B cell (primary cell): Measurements from ENCODE around the gene VWA3A. TPM values are rescaled to one million over a fixed set of nuclear protein-coding genes. Genes with fewer than 3 reads are reported as not detected.

ENCODE experiments used
- ATAC-seq: fragments of 200-7000 bp; cut with Tn5 transposase; one replicate; pipeline ENCODE4 v1.10.0; 2021; ENCODE audit warnings: low read depth, mild to moderate bottlenecking, moderate number of reproducible peaks, moderate library complexity
- CTCF ChIA-PET: fragments of 350-600 bp; sonication (Branson Sonifier 250); formaldehyde crosslinking; loops from one replicate; lab custom pipeline; 2021; ENCODE audit warnings: antibody characterized with exemption, inconsistent platforms; lab: Charles Lee
- POLR2A ChIA-PET: fragments of 350-600 bp; sonication (Branson Sonifier 250); formaldehyde crosslinking; loops from one replicate; lab custom pipeline; 2021; ENCODE audit warnings: antibody characterized with exemption; lab: Charles Lee
- DNase-seq: peaks from one replicate; pipeline ENCODE4 v3.0.0; 2013
- H2AFZ ChIP-seq: 2 replicates; pipeline ENCODE4 v1.6.1; 2012; ENCODE audit warnings: mild to moderate bottlenecking, low read depth, low read length; ENCODE audit not compliant: insufficient read depth, poor library complexity, severe bottlenecking
- H3K27ac ChIP-seq, 2 donors: 1 replicate in 1 of 2; 2 replicates in 1 of 2; pipeline ENCODE4 v1.5.1; 2012 to 2013; ENCODE audit warnings: low read length in 2 of 2, mild to moderate bottlenecking in 2 of 2, moderate library complexity in 1 of 2
- H3K27me3 ChIP-seq, 4 experiments: fragments of 200-600 bp in 1 of 4; sonication (generic) in 1 of 4; replicated peaks in 1 of 4; 1 replicate in 2 of 4; 2 replicates in 2 of 4; pipeline versions ENCODE4 v1.6.1 to v1.7.0; 2013 to 2016; ENCODE audit warnings: low read length in 3 of 4, mild to moderate bottlenecking in 2 of 4, mixed read lengths in 1 of 4, moderate library complexity in 1 of 4; ENCODE audit not compliant: insufficient read depth in 4 of 4, control insufficient read depth in 3 of 4; ENCODE audit errors: control extremely low read depth in 1 of 4
- H3K36me3 ChIP-seq, 2 experiments: replicated peaks in 1 of 2; 1 replicate in 1 of 2; 2 replicates in 1 of 2; pipeline versions ENCODE4 v1.6.1 to v1.7.1; 2013; ENCODE audit warnings: low read length in 1 of 2; ENCODE audit not compliant: insufficient read depth in 2 of 2, control insufficient read depth in 1 of 2; ENCODE audit errors: control extremely low read depth in 1 of 2, extremely low read depth in 1 of 2
- H3K4me1 ChIP-seq, 2 donors: fragments of 200-600 bp in 1 of 2; sonication (generic) in 1 of 2; 1 replicate in 1 of 2; 2 replicates in 1 of 2; pipeline versions ENCODE4 v1.5.1 to v1.6.1; 2013 to 2017; ENCODE audit warnings: low read length in 2 of 2; ENCODE audit not compliant: control insufficient read depth in 2 of 2, insufficient read depth in 2 of 2
- H3K4me2 ChIP-seq: replicated peaks from 2 replicates; pipeline ENCODE3; 2012; ENCODE audit warnings: mild to moderate bottlenecking, low read depth, low read length; ENCODE audit not compliant: poor library complexity, severe bottlenecking
- H3K4me3 ChIP-seq, 5 experiments: fragments of 200-600 bp in 1 of 5; sonication (generic) in 1 of 5; 1 replicate in 3 of 5; 2 replicates in 2 of 5; pipeline versions ENCODE4 v1.5.1 to v1.7.0; 2011 to 2016; ENCODE audit warnings: low read length in 4 of 5, mild to moderate bottlenecking in 4 of 5, low read depth in 2 of 5, control low read depth in 1 of 5, moderate library complexity in 1 of 5; ENCODE audit not compliant: insufficient read depth in 1 of 5; ENCODE audit errors: control extremely low read depth in 1 of 5, extremely low read depth in 1 of 5
- H3K79me2 ChIP-seq: fragments of 200-600 bp; sonication (generic); one replicate; pipeline ENCODE4 v1.6.0; 2016; ENCODE audit warnings: low read length; ENCODE audit not compliant: control insufficient read depth, insufficient read depth
- H3K9ac ChIP-seq: fragments of 200-600 bp; sonication (generic); 2 replicates; pipeline ENCODE4 v1.6.1; 2017; ENCODE audit warnings: mild to moderate bottlenecking, low read length, moderate library complexity
- H3K9me3 ChIP-seq, 3 donors: one replicate each; pipeline versions ENCODE4 v1.6.1 to v1.7.1; 2013; ENCODE audit warnings: low read length in 2 of 3; ENCODE audit not compliant: control insufficient read depth in 2 of 3, insufficient read depth in 1 of 3; ENCODE audit errors: control extremely low read depth in 1 of 3
- H4K20me1 ChIP-seq: 2 replicates; pipeline ENCODE4 v1.6.0; 2012; ENCODE audit warnings: mild to moderate bottlenecking, low read length; ENCODE audit not compliant: insufficient read depth, control insufficient read depth, poor library complexity, severe bottlenecking
- H3K27ac Mint-ChIP-seq: one replicate; pipeline ENCODE4 v1.8.0; 2021; ENCODE audit warnings: mixed read lengths
- H3K27me3 Mint-ChIP-seq: one replicate; pipeline ENCODE4 v1.8.0; 2021; ENCODE audit warnings: mixed read lengths
- H3K4me1 Mint-ChIP-seq: one replicate; pipeline ENCODE4 v1.8.0; 2021; ENCODE audit warnings: mixed read lengths
- H3K4me3 Mint-ChIP-seq: one replicate; pipeline ENCODE4 v1.8.0; 2021; ENCODE audit warnings: mixed read lengths
- H3K9me3 Mint-ChIP-seq: one replicate; pipeline ENCODE4 v1.8.0; 2022; ENCODE audit warnings: mixed read lengths; ENCODE audit not compliant: insufficient read depth
- CTCF ChIP-seq: fragments of 200-600 bp; IDR thresholded peaks from one replicate; pipeline ENCODE4 v1.8.0; 2022; ENCODE audit warnings: antibody characterized with exemption, mild to moderate bottlenecking
- EZH2 ChIP-seq: IDR thresholded peaks from 2 replicates; pipeline ENCODE4 v1.6.1; 2012; ENCODE audit warnings: borderline replicate concordance, low read depth, mild to moderate bottlenecking, moderate library complexity, low read length; ENCODE audit not compliant: insufficient read depth, poor library complexity, severe bottlenecking
- WGBS: methylation state at CpG from one replicate; pipeline ENCODE4 v1.1.5; 2013; ENCODE audit warnings: missing lambda C conversion rate; ENCODE audit not compliant: insufficient coverage; 5-methylcytosine and 5-hydroxymethylcytosine counted together
- intact Hi-C: fragments of 100-400 bp; cut with micrococcal nuclease; formaldehyde crosslinking; loops from one replicate; pipeline ENCODE4 v1.10.0; 2022
- polyA plus RNA-seq: library from polyadenylated mRNA; depleted of rRNA; stranded (reverse); fragments of >200 nt; gene quantifications from 2 replicates; pipeline ENCODE4 v1.2.3, GENCODE V29; 2012
- total RNA-seq, 2 donors: library from RNA; stranded (reverse); fragments of 120-200 nt in 1 of 2; gene quantifications; 1 replicate in 1 of 2; 2 replicates in 1 of 2; pipeline versions ENCODE4 v1.2.3 to v1.2.4, GENCODE V29; 2013 to 2022

Gene VWA3A
- total and polyA plus RNA-seq, 2 donors (not counting 1 experiment from before 2014, with no cell fraction given): 0.28 to 0.47 TPM

- Histone ChIP-seq H2AFZ (peak overlapping the region; percentile 7), H3K36me3 (no peaks in the 10 kb centered on the region), H3K4me1 (peaks cover 47 to 52% of the 10 kb centered on the region in 2 donors), H3K4me3 (peak overlapping the region in 3 of 5 experiments; percentile 53 to 78 (median 66)), H3K4me2 (peak overlapping the region; percentile 88), H3K27ac (peak overlapping the region; percentile 96 to 100), H3K9ac (peak overlapping the region; percentile 90), H3K79me2 (no peaks in the 10 kb centered on the region), H3K9me3 (peaks cover 0 to 4% (median 0%) of the 10 kb centered on the region in 3 donors), H4K20me1 (no peaks in the 10 kb centered on the region), H3K27me3 (no peaks in the 10 kb centered on the region)
- DNase-seq: peak; percentile 91
- CTCF ChIA-PET: interaction anchor here (0.9 to 7.0 kb wide), 5 partner anchors 12 to 191 kb away, joined by 3 to 89 read pairs (median 5); partner anchors contain the start of genes EEF2K and POLR3E
- peaks cover 7% of the 10 kb centered on the region for H3K9me3 Mint-ChIP-seq
- intact Hi-C loops: loop anchor here (5.0 to 10.0 kb wide), 3 partner anchors 368 to 1288 kb away; partner anchors contain the start of genes DCUN1D3 and LYRM1
- H3K27me3 Mint-ChIP-seq: peaks cover 3% of the 10 kb centered on the region
- peaks cover 65% of the 10 kb centered on the region for H3K4me1 Mint-ChIP-seq
- TF ChIP-seq EZH2: no peak
- TF ChIP-seq CTCF: no peak
- H3K27ac Mint-ChIP-seq: peak overlapping the region; percentile 96
- 20% methylated on average over 15 of the region's 16 CpGs for WGBS
- peak overlapping the region; percentile 79 for H3K4me3 Mint-ChIP-seq
- no peak for ATAC-seq
- POLR2A ChIA-PET: interaction anchor here (1.0 to 5.0 kb wide), 3 partner anchors 13 to 106 kb away, joined by 4 to 28 read pairs (median 15); partner anchors contain the start of genes EEF2K and POLR3E
Measured at GRCh38 chr16:22192261-22193062, 100.1 kb downstream of the VWA3A start.
